Cortex of kidney (tissue), 1 donor: ENCODE results near the gene DYNC1LI1.

Experiments used
- DNase-seq: peaks from one replicate; lab custom pipeline; 2025; lab: John Stamatoyannopoulos, UW

Gene DYNC1LI1

GRCh38 chr3:32570421-32571191 is at the start of gene DYNC1LI1:
TSS of gene DYNC1LI1 (minus strand) at chr3:32570858. CDS start at chr3:32570770, 88 bp downstream.
- peak; percentile 62 for DNase-seq

DNA sequence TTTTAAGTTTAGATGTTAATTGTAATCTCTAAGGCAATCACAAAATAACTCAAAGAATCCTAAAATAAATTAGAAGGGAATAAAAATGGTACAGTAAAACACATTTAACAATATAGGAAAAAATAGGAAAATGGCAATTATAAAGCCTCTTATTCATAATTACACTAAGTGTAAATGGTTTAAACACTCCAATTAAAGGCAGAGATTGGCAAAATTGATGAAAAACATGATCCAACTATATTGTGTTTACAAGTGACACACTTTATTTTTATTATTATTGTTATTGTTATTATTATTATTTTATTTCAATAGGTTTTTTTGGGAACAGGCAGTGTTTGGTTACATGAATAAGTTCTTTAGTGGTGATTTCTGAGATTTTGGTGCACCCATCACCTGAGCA is 48.7 kb upstream of the DYNC1LI1 start:
- no peak for DNase-seq

DNA sequence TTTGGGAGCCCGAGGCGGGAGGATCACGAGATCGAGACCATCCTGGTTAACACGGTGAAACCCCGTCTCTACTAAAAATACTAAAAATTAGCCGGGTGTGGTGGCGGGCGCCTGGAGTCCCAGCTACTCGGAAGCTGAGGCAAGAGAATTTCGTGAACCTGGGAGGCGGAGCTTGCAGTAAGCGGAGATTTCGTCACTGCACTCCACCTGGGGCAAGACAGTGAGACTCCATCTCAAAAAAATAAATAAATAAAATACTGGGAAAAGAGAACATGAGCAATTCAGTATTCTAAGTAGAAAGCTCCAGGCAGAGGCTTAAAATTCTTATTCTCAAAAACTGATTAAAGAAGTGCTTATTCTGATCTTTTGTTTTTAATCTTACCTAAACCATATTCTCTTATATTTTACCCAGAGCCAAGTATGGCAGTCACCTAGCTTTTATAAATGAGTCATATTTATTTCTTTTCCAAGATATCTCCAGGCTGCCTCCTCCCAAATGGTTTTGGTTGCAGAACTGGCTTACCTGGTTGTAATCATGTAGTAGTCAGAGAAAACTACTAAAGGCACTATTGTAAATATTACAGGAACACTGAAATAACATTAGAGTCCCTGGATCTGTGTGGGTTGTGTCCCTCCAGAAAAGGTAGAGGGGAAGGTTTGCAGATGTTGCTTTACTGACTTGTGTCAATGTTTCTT is 45.8 kb upstream of the DYNC1LI1 start:
- no peak for DNase-seq

- DNase-seq = no peak
These were observed 44.3 kb upstream of the DYNC1LI1 start for GRCh38 chr3:32614956-32615355.

DNA sequence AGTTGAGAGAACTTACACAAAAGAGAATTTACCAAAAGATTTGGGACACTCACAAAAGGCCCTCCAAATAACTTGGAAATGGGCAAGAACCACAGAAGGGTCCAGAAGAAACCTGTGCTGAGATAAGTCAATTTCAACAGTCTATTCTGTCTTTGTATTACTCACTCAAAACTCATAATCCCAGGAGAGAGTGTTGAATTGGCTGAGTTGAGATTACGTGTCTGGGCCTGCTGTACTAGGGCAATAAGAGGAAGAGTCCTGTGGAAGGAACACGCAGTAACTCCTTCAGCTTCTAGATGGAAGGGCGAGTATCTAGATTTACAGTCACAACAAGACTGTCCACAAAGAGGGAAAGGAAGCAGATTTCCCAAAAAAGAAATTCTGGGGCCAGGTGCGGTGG is 42.5 kb upstream of the DYNC1LI1 start:
- no peak for DNase-seq

DNA sequence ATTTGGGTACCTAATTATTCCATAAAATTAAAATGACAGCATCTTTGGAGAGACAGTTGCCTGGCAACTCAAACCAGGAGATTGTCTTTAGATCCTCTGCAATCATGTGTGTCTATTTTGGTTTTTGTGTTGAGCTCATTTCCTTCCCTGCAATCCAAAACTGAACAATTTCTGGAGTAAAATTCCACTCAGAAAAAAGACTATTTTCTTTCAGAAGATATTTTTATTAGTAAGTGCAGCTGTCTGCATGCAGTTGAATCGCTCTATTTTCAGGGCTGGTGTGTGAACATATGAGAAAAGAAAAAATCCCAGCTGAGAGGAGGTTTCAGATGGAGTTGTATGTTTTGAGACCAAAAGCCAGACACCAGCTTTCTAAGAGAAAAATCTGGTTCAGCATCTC is 41.9 kb upstream of the DYNC1LI1 start:
- DNase-seq = no peak

DNA sequence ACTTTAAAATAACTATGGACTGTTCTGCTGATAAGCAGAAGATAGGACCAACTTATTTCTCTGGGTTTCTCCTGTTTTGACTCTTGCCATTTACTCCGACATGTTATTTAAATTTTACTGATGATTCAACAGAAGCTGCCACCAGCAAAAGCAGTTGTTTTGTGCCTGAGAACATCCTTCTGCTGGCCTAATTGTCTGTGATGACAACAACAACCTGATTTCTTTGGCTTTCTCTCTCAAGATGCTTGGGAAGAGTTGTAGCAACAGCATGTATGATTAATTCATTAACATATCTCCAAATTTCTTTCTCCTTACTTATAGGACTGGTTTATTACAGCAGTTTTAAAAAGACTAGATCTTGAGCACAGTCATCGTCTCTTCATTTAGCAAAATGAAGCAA is 36.9 kb upstream of the DYNC1LI1 start:
- no peak for DNase-seq

DNA sequence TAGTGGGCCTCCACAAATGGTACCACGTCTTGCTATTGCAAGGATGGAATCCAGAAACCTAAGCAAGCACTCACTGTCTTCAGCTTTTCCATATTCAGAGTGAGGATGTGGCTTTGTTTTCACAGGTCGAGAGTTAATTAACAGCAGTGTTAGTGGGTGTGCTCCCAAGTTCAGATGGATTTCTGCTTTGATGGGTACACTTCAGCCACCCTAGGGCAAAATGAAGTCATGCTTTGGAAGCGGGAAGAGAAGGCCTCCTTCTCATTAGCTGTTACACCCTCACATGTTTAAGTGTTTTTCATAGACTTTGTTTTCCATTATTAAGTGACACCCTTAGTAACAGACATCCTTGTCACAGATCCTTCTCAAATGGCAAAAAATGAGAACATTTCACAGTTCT is 36.3 kb upstream of the DYNC1LI1 start:
- no peak for DNase-seq

- no peak for DNase-seq
These were observed 35.6 kb upstream of the DYNC1LI1 start for GRCh38 chr3:32606277-32606676.

GRCh38 chr3:32603064-32603463 is 32.4 kb upstream of the DYNC1LI1 start:
- DNase-seq = no peak

DNA sequence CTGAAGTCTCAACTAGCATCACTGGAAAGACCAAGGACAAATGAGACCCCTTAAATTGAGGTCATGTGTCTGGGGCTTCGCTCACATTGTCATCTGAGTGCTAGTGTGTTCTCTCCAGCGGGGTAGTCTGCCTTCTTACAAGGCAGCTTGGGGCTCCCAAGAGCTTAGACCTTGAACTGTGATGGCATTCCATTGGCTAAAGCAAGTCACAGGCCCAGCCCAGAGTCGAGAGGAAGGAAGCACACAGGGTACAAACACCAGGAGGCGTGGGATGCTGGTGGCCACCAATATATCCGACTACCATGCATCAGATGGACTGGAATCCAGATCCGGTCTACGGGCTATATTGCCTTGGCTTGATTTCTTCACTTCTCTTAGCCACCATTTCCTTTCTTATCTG is 31.5 kb upstream of the DYNC1LI1 start:
- DNase-seq = no peak

GRCh38 chr3:32601722-32602121 is 31.1 kb upstream of the DYNC1LI1 start:
- DNase-seq = no peak

DNA sequence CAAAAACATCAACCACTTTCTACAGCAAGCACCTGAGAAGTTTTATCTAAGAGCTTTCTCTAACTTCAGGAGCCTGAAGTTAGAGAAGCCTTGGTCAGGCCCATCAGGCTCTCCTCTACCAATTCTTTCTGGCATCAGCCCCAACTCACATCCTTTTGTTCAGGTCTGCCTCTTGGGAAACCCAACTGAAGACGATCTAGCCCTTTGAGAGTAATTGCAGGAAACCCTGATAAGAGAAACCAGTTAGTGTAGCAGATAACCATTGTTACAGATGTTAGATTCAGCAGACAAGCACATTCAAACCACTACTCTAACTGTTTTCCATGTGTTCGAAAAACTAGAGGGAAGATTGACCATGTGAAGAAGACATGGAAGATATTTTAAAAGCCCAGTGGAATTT is 27.0 kb upstream of the DYNC1LI1 start:
- no peak for DNase-seq

GRCh38 chr3:32596909-32597369 is 26.3 kb upstream of the DYNC1LI1 start:
- no peak for DNase-seq

GRCh38 chr3:32596282-32596908 is 25.7 kb upstream of the DYNC1LI1 start:
- DNase-seq = no peak

DNA sequence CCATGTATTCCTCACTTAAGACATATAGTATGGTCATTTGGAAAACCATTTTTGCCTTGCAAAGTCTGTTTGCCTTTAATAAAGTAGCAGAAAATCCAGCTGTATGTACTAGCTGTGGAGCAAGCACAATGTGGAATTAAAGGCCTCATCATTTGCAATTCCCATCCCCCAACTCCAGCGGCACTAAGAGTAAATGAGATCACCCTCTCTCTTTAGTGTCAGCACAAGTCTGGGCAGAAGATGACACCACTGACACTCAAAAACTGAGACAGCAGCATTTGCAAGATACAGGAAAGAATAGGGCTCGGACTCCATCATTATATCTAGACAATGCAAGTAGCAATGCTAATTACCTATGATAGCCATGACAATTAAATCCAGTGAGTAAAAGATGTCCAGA is 24.7 kb upstream of the DYNC1LI1 start:
- DNase-seq = no peak

- DNase-seq = no peak
These were observed 23.4 kb upstream of the DYNC1LI1 start for GRCh38 chr3:32593903-32594525.

DNA sequence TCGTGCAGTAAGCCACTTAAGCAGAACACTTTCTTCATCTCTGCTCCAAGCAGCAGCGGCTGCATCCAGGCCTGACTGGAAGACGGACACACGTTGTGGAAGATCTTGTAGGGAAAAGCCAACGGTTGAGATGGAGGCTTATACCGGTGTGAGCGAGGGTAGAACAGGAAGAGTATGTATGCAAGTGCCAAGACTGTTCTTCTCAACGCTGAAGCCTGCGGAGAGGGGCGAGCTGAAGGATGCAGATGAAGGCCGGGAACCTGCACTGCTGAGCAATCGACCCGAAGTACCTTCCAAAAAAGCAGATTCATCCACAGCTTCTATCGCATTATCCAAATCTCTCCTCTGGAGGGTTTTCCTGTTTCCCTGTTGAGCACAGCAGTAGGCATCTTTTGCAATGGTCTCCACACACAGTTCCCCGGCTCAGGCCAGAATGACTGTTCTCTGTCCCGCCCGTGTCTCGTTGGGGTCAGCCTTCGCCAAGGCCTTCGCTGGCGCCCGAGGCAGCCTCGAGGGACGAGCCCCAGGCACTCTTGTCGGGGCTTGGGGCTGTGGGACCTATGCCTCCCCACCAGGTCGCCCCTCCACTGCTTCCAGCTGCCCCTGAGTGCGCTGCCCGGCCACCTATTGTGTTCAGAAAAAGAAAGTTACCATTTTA is 22.2 kb upstream of the DYNC1LI1 start:
- no peak for DNase-seq

DNA sequence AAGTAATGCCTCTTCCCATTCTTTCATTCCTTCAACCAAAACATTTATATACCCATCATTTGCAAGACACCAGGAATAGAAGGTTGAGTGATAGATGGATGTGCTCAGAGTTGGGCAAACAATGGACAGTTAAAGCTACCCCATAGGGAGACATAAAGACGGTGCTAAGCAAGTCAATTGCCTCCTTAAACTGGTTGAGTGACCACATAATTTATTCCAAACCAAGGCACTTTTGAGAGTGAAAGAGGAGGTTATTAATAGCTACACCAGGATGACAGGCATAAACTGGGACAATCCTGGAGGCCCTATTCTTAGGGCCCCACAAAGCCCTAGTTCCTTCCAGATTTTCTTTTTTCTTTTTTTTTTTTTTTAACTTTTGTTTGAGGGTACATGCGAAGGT is 21.4 kb upstream of the DYNC1LI1 start:
- no peak for DNase-seq

DNA sequence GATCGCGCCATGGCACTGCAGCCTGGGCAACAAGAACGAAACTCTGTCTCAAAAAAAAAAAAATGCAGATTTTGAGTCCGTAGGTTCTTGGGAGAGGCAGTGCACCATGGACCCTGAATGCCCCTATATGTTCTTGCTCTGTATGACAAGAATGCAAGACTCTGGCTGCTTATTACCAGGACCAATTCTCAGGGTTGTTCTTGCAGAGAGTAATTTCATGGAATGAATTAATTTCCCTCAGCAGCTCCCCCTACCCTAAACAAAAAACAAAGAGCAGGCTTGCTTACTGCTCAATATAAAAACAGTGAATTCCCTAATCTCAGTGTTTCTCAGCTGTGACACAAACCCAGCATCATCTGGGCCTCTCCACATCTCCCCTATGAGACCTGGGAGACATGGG is 20.5 kb upstream of the DYNC1LI1 start:
- DNase-seq = no peak

DNA sequence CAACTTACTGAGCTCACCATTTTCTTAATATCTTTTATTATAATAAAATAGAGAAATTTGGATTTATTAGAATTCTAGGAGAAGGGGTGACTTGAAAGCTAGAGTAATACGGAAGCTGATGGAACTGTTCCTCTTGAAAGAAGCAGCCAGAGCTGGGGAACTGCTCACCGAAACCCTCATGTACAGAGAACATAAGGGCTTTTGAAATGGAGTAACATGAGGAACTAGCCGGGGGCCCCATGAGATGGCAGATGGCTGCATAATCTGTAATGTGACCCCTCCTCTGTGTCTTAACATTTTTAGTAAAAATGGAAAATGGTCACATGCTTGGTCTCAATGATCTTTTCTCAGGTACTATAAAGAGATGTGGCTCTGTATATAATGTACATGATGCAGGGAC is 15.7 kb upstream of the DYNC1LI1 start:
- DNase-seq = no peak

DNA sequence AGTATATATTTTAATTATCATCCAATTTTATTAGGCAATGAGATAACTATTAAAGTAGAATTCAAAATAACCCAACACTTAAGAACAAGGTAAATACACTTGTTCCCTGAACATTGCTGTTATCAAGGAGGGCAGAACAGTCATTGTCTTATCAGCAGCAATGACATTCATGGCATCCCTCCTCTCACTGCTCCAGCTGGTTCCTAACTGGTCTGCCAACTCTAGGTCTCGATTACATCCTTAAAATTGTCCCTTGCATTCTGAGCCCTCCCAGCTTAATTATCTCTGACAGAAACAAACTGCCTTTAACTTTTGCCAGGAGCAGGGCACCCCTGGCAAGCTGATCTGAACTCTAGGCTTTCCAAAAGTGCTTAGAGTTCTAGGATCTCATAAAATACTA is 14.0 kb upstream of the DYNC1LI1 start:
- DNase-seq = no peak
